ENCODE results near the gene KCTD12. TPM values are rescaled to one million over a fixed set of nuclear protein-coding genes. Genes with fewer than 3 reads are reported as not detected.

The KCTD12 gene
- 1 to 10 TPM; 9.3 to 9.6 TPM for total RNA-seq
- polyA plus RNA-seq, result under 1 TPM; 0.15 to 0.56 TPM

DNA sequence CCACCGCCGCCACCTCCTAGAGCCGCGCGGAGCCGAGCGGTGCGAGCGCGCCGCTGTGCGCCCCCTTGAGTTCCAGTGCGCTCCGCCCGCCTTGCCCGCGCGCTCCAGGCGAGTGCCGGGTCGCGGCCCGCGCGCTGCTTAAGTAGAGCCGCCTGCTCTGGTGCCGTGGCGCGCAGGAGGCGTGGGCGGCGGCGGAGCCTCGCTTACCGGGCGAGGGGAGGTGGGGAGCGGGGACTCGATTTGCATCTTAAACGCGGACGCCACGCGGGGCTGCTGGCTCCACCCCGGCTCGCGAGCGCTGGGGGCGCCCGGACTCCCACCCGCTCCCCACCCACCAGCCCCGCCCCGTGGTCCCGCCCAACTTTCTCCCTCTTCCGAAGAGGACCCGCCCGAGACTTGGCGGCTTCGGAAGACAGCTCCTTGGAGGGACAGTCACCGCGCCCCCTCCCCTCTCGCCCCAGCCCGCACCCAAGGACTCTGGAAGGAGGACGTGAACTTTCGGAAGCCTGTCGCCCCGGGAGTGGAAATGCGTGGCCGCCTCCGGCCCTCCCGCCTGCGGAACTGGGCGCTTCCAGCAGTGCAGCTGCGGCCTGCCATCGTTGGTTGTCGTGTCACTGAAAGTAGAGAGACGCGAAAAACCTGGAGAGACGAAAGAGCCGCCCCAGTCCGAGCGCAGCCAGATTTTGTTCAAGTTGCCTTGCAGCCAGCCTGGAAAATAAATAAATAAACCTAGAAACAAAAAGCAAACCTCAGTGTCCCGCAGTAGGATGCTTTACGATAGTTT is at the start of gene KCTD12:
KCTD12 (minus strand) TSS at position 114 of the 784 bp plus-strand sequence. CDS start 257 bp downstream, outside the sequence.
- Mint-ChIP-seq H3K27ac (peak within 1 kb of the TSS in 6 of 7 donors; percentile 32 to 87 (median 70)), H3K4me3 (peak within 1 kb of the TSS; percentile 86 to 92 (median 88)), H3K36me3 (peaks cover 0 to 4% of the 10 kb centered on the region in 2 donors), H3K9me3 (no peaks in the 10 kb centered on the region), H3K27me3 (peaks cover 2 to 5% of the 10 kb centered on the region in 2 donors), H3K4me1 (peaks cover 15 to 46% (median 25%) of the 10 kb centered on the region in 4 donors)
- CTCF ChIA-PET (ENCODE audit: partially characterized antibody), result interaction anchor here (0.8 to 4.4 kb wide), 10 partner anchors 9 to 1126 kb away, joined by 3 to 28 read pairs (median 9); no protein-coding TSS in a partner anchor
- Histone ChIP-seq H3K4me1 (ENCODE audit: insufficient read depth, low read length) (peaks cover 16% of the 10 kb centered on the region), H3K27ac (ENCODE audit: low read depth, low read length) (peak within 1 kb of the TSS; percentile 27), H3K4me3 (ENCODE audit: low read length in 2 of 2) (peak within 1 kb of the TSS; percentile 29 to 80), H3K27me3 (ENCODE audit: insufficient read depth, low read length) (no peaks in the 10 kb centered on the region), H3K36me3 (ENCODE audit: insufficient read depth, low read length) (no peaks in the 10 kb centered on the region), H3K9me3 (ENCODE audit: control insufficient read depth in 1 of 2, low read length in 2 of 2) (no peaks in the 10 kb centered on the region)
- intact Hi-C loops (cut with micrococcal nuclease), result loop anchor here (1.0 to 5.0 kb wide), 5 partner anchors 64 to 811 kb away; partner anchors contain the start of genes CLN5, MYCBP2 and SLAIN1
- DNase-seq, result peak; percentile 65 to 80 (median 70)
- POLR2A ChIA-PET (ENCODE audit: partially characterized antibody), result interaction anchor here (0.6 to 3.0 kb wide), 13 partner anchors 8 to 1560 kb away, joined by 3 to 45 read pairs (median 6); partner anchors contain the start of genes CLN5, FBXL3, LMO7 and MYCBP2

DNA sequence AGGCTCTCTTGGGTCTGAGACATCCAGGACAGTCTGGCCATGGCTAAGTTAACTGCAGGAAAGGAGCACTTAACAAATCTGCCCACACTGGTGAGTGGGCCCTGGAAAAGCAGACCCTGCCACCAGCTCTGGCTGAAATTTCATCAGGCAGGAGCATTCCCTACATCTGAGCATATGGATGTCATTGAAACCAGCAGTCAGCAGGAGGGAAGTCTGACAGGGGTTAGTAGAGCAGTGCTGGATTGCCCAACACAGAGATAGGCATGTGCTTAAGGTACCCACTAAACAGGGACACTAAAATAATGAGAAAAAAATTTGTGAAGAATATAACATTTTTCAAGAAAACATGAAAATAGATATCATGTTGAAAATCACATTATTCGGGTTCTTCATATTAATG is 48.5 kb upstream of the KCTD12 start:
- POLR2A ChIA-PET (ENCODE audit: partially characterized antibody), result no interaction called here

DNA sequence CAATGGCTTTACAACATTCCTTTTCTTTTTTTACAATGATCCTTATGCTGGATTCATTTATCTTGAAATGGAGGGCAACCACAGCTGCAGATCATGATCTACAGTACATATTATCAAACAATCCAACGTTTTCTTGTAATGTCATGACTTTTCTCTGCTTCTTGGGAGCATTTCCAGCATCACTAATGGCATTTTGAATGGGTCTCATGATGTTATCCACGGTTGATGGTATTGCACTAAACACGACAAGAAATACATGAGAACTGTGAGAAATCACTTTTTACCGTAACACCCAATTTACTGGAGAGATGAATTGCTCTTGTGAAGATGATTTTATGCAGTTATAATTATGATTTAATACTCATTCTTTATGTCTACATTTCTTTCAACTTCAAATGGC is 45.9 kb upstream of the KCTD12 start:
- H3K27ac Mint-ChIP-seq, result no peak overlapping the region
- ChIA-PET POLR2A (ENCODE audit: partially characterized antibody) (no interaction called here), CTCF (ENCODE audit: partially characterized antibody) (interaction anchor here (1.5 to 1.7 kb wide), 2 partner anchors 28 to 48 kb away, joined by 4 read pairs; no protein-coding TSS in a partner anchor)
- Histone ChIP-seq H3K4me3 (ENCODE audit: low read length in 2 of 2) (no peak overlapping the region), H3K27me3 (ENCODE audit: insufficient read depth, low read length) (no peaks in the 10 kb centered on the region), H3K27ac (ENCODE audit: low read depth, low read length) (no peak overlapping the region), H3K9me3 (ENCODE audit: control insufficient read depth in 1 of 2, low read length in 2 of 2) (no peaks in the 10 kb centered on the region), H3K36me3 (ENCODE audit: insufficient read depth, low read length) (no peaks in the 10 kb centered on the region), H3K4me1 (ENCODE audit: insufficient read depth, low read length) (no peaks in the 10 kb centered on the region)
- intact Hi-C loops (cut with micrococcal nuclease), result no loop called here
- no peak overlapping the region for H3K4me3 Mint-ChIP-seq
- no peak for DNase-seq
- H3K4me1 Mint-ChIP-seq, result no peaks in the 10 kb centered on the region
- H3K27me3 Mint-ChIP-seq, result peaks cover 0 to 1% of the 10 kb centered on the region in 2 donors
- no peaks in the 10 kb centered on the region for H3K36me3 Mint-ChIP-seq
- H3K9me3 Mint-ChIP-seq, result peaks cover 0 to 13% (median under 1%) of the 10 kb centered on the region in 8 donors

More for the DNA sequence above, 48.5 kb upstream of the KCTD12 start:
- H3K27ac Mint-ChIP-seq, result no peak overlapping the region
- CTCF ChIA-PET (ENCODE audit: partially characterized antibody), result no interaction called here
- no peaks in the 10 kb centered on the region for H3K36me3 Mint-ChIP-seq
- DNase-seq, result no peak
- Histone ChIP-seq H3K9me3 (ENCODE audit: control insufficient read depth in 1 of 2, low read length in 2 of 2) (no peaks in the 10 kb centered on the region), H3K4me3 (ENCODE audit: low read length in 2 of 2) (no peak overlapping the region), H3K27me3 (ENCODE audit: insufficient read depth, low read length) (no peaks in the 10 kb centered on the region), H3K36me3 (ENCODE audit: insufficient read depth, low read length) (no peaks in the 10 kb centered on the region), H3K27ac (ENCODE audit: low read depth, low read length) (no peak overlapping the region), H3K4me1 (ENCODE audit: insufficient read depth, low read length) (no peaks in the 10 kb centered on the region)
- intact Hi-C loops (cut with micrococcal nuclease), result no loop called here
- H3K9me3 Mint-ChIP-seq, result peaks cover 0 to 13% (median under 1%) of the 10 kb centered on the region in 8 donors
- peaks cover 2 to 3% of the 10 kb centered on the region in 2 donors for H3K27me3 Mint-ChIP-seq
- H3K4me3 Mint-ChIP-seq, result no peak overlapping the region
- H3K4me1 Mint-ChIP-seq, result no peaks in the 10 kb centered on the region

DNA sequence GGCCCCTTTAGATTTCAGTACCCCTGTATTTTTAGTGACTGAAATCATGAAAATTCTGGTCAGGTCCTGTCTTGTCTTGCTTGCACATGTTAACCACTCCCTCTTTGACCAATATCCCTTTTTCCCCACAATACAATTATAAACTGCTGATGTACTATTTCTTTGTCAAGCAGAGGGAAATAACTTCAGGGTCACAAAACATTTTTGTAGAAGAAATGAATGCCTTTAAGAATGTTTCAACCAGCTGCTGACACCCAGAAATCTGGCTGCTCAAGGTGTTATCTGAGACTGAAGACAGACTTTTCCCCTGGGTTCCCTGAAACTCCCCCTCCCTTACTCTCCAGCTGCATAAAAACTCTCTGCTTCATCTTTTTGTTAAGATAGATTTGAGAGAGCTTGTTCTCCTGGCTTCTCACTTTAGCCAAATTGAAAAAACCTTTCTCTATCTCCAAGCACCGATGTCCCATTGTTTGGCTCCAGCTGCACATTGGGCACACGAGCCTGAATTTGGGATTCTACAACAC is 43.7 kb upstream of the KCTD12 start:
- Histone ChIP-seq H3K27ac (ENCODE audit: low read depth, low read length) (no peak overlapping the region), H3K36me3 (ENCODE audit: insufficient read depth, low read length) (no peaks in the 10 kb centered on the region), H3K4me1 (ENCODE audit: insufficient read depth, low read length) (no peaks in the 10 kb centered on the region), H3K9me3 (ENCODE audit: control insufficient read depth in 1 of 2, low read length in 2 of 2) (no peaks in the 10 kb centered on the region), H3K4me3 (ENCODE audit: low read length in 2 of 2) (no peak overlapping the region), H3K27me3 (ENCODE audit: insufficient read depth, low read length) (no peaks in the 10 kb centered on the region)
- peaks cover 0 to 13% (median 0%) of the 10 kb centered on the region in 8 donors for H3K9me3 Mint-ChIP-seq
- POLR2A ChIA-PET (ENCODE audit: partially characterized antibody), result no interaction called here
- H3K27me3 Mint-ChIP-seq, result peaks cover 0 to 1% of the 10 kb centered on the region in 2 donors
- intact Hi-C loops (cut with micrococcal nuclease), result no loop called here
- H3K4me1 Mint-ChIP-seq, result no peaks in the 10 kb centered on the region
- CTCF ChIA-PET (ENCODE audit: partially characterized antibody), result no interaction called here
- no peak for DNase-seq
- no peak overlapping the region for H3K4me3 Mint-ChIP-seq
- no peak overlapping the region for H3K27ac Mint-ChIP-seq
- no peaks in the 10 kb centered on the region for H3K36me3 Mint-ChIP-seq

DNA sequence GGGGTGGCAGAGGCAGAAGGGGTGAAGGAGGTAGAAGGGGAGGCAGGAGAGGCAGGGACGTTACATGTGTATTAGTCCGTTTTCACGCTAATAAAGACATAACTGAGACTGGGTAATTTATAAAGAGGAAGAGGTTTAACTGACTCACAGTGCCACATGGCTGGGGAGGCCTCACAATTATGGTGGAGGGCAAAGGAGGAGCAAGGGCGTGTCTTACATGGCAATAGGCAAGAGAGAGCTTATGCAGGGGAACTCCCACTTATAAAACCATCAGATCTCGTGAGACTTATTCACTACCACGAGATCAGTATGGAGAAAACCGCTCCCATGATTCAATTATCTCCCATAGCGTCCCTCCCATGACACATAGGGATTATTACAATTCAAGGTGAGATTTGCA is 43.1 kb upstream of the KCTD12 start:
- ChIA-PET CTCF (ENCODE audit: partially characterized antibody) (no interaction called here), POLR2A (ENCODE audit: partially characterized antibody) (no interaction called here)
- DNase-seq, result no peak
- Mint-ChIP-seq H3K9me3 (peaks cover 0 to 13% (median 0%) of the 10 kb centered on the region in 8 donors), H3K27me3 (peaks cover 0 to 1% of the 10 kb centered on the region in 2 donors), H3K27ac (peak overlapping the region in 1 of 7 donors; percentile 57), H3K4me3 (no peak overlapping the region), H3K4me1 (no peaks in the 10 kb centered on the region), H3K36me3 (no peaks in the 10 kb centered on the region)
- Histone ChIP-seq H3K27ac (ENCODE audit: low read depth, low read length) (no peak overlapping the region), H3K9me3 (ENCODE audit: control insufficient read depth in 1 of 2, low read length in 2 of 2) (no peaks in the 10 kb centered on the region), H3K36me3 (ENCODE audit: insufficient read depth, low read length) (no peaks in the 10 kb centered on the region), H3K4me3 (ENCODE audit: low read length in 2 of 2) (no peak overlapping the region), H3K4me1 (ENCODE audit: insufficient read depth, low read length) (no peaks in the 10 kb centered on the region), H3K27me3 (ENCODE audit: insufficient read depth, low read length) (no peaks in the 10 kb centered on the region)
- intact Hi-C loops (cut with micrococcal nuclease), result no loop called here

DNA sequence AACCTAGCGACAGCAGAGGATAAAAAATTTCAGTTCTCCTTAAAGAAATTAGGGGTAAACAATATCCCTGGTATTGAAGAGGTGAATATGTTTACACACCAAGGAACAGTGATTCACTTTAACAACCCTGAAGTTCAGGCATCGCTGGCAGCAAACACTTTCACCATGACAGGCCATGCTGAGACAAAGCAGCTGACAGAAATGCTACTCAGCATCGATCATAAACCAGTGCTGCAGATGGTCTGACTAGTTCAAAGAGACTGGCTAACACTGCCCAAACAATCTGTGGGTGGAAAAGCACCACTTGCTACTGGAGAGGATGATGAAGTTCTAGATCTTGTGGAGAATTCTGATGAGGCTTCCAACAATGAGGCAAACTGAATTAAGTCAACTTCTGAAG is 42.3 kb upstream of the KCTD12 start:
- CTCF ChIA-PET (ENCODE audit: partially characterized antibody), result interaction anchor here (2.3 kb wide), 1 partner anchor 25 kb away, joined by 9 read pairs; no protein-coding TSS in a partner anchor
- DNase-seq, result no peak
- H3K27me3 Mint-ChIP-seq, result peaks cover 0 to 3% of the 10 kb centered on the region in 2 donors
- intact Hi-C loops (cut with micrococcal nuclease), result no loop called here
- H3K36me3 Mint-ChIP-seq, result no peaks in the 10 kb centered on the region
- no peaks in the 10 kb centered on the region for H3K4me1 ChIP-seq (ENCODE audit: insufficient read depth, low read length)
- POLR2A ChIA-PET (ENCODE audit: partially characterized antibody), result no interaction called here
- no peak overlapping the region for H3K27ac ChIP-seq (ENCODE audit: low read depth, low read length)
- H3K9me3 Mint-ChIP-seq, result peaks cover 0 to 13% (median 0%) of the 10 kb centered on the region in 8 donors
- no peak overlapping the region for H3K4me3 Mint-ChIP-seq
- H3K27ac Mint-ChIP-seq, result no peak overlapping the region
- H3K27me3 ChIP-seq (ENCODE audit: insufficient read depth, low read length), result no peaks in the 10 kb centered on the region
- no peaks in the 10 kb centered on the region for H3K4me1 Mint-ChIP-seq
- H3K4me3 ChIP-seq (ENCODE audit: low read length in 2 of 2), result no peak overlapping the region
- no peaks in the 10 kb centered on the region for H3K9me3 ChIP-seq (ENCODE audit: control insufficient read depth in 1 of 2, low read length in 2 of 2)
- no peaks in the 10 kb centered on the region for H3K36me3 ChIP-seq (ENCODE audit: insufficient read depth, low read length)

DNA sequence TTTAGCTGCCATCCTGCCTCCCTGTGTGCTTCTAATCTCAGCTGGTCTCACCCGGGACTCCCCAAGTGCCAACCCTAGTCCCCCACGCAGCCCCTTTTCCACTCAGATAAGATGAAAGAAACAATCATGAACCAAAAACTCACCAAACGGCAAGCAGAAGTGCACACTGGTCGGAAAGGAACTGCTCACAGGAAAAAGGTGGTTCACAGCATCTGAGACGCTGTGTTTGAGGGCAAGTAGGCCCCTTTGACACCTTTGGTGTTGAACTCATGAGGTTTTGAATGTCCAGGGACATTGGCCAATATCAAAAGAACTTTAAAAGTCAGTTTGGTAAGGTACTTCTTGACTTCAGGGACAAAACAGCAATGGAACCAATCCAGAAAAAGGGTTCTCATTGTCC is 41.8 kb upstream of the KCTD12 start:
- H3K9me3 ChIP-seq (ENCODE audit: control insufficient read depth in 1 of 2, low read length in 2 of 2), result no peaks in the 10 kb centered on the region
- H3K4me3 ChIP-seq (ENCODE audit: low read length in 2 of 2), result no peak overlapping the region
- no peak overlapping the region for H3K27ac Mint-ChIP-seq
- no peaks in the 10 kb centered on the region for H3K27me3 ChIP-seq (ENCODE audit: insufficient read depth, low read length)
- ChIA-PET POLR2A (ENCODE audit: partially characterized antibody) (no interaction called here), CTCF (ENCODE audit: partially characterized antibody) (interaction anchor here (2.3 kb wide), 1 partner anchor 25 kb away, joined by 9 read pairs; no protein-coding TSS in a partner anchor)
- H3K4me1 ChIP-seq (ENCODE audit: insufficient read depth, low read length), result no peaks in the 10 kb centered on the region
- H3K27me3 Mint-ChIP-seq, result peaks cover 0 to 4% of the 10 kb centered on the region in 2 donors
- no peaks in the 10 kb centered on the region for H3K4me1 Mint-ChIP-seq
- H3K36me3 ChIP-seq (ENCODE audit: insufficient read depth, low read length), result no peaks in the 10 kb centered on the region
- H3K4me3 Mint-ChIP-seq, result no peak overlapping the region
- no peak overlapping the region for H3K27ac ChIP-seq (ENCODE audit: low read depth, low read length)
- peaks cover 0 to 13% (median 0%) of the 10 kb centered on the region in 8 donors for H3K9me3 Mint-ChIP-seq
- no peaks in the 10 kb centered on the region for H3K36me3 Mint-ChIP-seq
- DNase-seq, result no peak
- intact Hi-C loops (cut with micrococcal nuclease), result no loop called here

Data from CD4-positive, alpha-beta memory T cell (primary cell).